Left ventricle myocardium inferior (tissue), 1 donor: ENCODE measurements around the gene ASCC2. TPM values are rescaled to one million over a fixed set of nuclear protein-coding genes. Genes with fewer than 3 reads are reported as not detected.

Experiments used
- DNase-seq: peaks from one replicate; pipeline ENCODE4 v3.0.0-alpha.2; 2020
- H3K27ac ChIP-seq: fragments of 200-600 bp; replicated peaks from 2 replicates; pipeline ENCODE4 v1.8.0; 2021
- H3K27me3 ChIP-seq: fragments of 200-600 bp; 2 replicates; pipeline ENCODE4 v1.8.0; 2021; ENCODE audit warnings: low read depth
- H3K36me3 ChIP-seq: fragments of 200-600 bp; 2 replicates; pipeline ENCODE4 v1.8.0; 2021
- H3K4me1 ChIP-seq: fragments of 200-600 bp; 2 replicates; pipeline ENCODE4 v1.8.0; 2021
- H3K4me3 ChIP-seq: fragments of 200-600 bp; 2 replicates; pipeline ENCODE4 v1.8.0; 2021; ENCODE audit warnings: mild to moderate bottlenecking, moderate library complexity
- H3K9me3 ChIP-seq: fragments of 200-600 bp; replicated peaks from 2 replicates; pipeline ENCODE4 v1.8.0; 2021
- CTCF ChIP-seq: fragments of 200-600 bp; IDR thresholded peaks from 2 replicates; pipeline ENCODE4 v1.8.0; 2021; ENCODE audit warnings: antibody characterized with exemption, mild to moderate bottlenecking, borderline replicate concordance
- intact Hi-C: fragments of 100-400 bp; cut with micrococcal nuclease; formaldehyde crosslinking; loops from one replicate; pipeline ENCODE4 v1.11.0; 2022
- total RNA-seq: library from RNA; stranded (reverse); fragmentation: NEBNext Ultra II Directional; extraction: Animal tissue kit (Norgen Biotek cat#: 25700); gene quantifications from one replicate; pipeline ENCODE4 v1.2.1, GENCODE V29; 2021
- donor health status: DM: no; HTN: yes; CAD: no; lungs with severe emphysema.

Gene ASCC2
- total RNA-seq, 1 donor from 2014 or later: 34.7 TPM

- TF ChIP-seq CTCF: no peak
- intact Hi-C loops: no loop called here
- Histone ChIP-seq H3K36me3 (peaks cover 75% of the 10 kb centered on the region), H3K4me3 (no peak overlapping the region), H3K27ac (no peak overlapping the region), H3K4me1 (peaks cover 50% of the 10 kb centered on the region), H3K27me3 (no peaks in the 10 kb centered on the region), H3K9me3 (no peaks in the 10 kb centered on the region)
- DNase-seq: no peak
These were observed 40.7 kb downstream of the ASCC2 start for GRCh38 chr22:29797351-29797750.

- intact Hi-C loops: no loop called here
- Histone ChIP-seq H3K4me1 (peaks cover 35% of the 10 kb centered on the region), H3K27me3 (no peaks in the 10 kb centered on the region), H3K27ac (no peak overlapping the region), H3K4me3 (no peak overlapping the region), H3K36me3 (peaks cover 75% of the 10 kb centered on the region), H3K9me3 (no peaks in the 10 kb centered on the region)
- DNase-seq: no peak
- TF ChIP-seq CTCF: no peak
These were observed 42.4 kb downstream of the ASCC2 start for GRCh38 chr22:29795663-29796062.

DNA sequence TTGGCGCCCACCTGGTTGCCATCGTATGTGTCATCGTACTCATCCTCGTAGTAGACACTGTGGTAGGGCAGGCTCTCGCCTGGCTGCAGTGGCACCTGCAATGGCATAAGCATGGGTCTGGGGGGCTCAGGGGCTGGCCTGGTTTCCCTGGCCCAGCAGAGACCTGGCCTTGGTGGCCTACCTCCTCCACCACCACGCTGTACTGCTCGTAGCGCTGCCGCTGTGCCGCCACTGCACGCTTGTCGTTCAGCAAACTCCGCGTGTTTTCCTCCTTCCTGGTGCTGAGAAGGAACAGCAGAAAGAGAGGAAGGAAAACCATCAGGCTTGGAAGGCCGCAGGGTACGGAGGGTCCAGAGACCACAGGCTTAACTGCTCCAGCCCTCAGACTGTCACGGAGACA lies 44.7 kb downstream of the ASCC2 start:
- DNase-seq: no peak
- intact Hi-C loops: no loop called here
- H3K4me1 ChIP-seq: peaks cover 12% of the 10 kb centered on the region
- H3K36me3 ChIP-seq: peaks cover 87% of the 10 kb centered on the region
- H3K9me3 ChIP-seq: no peaks in the 10 kb centered on the region
- H3K27ac ChIP-seq: no peak overlapping the region
- H3K4me3 ChIP-seq: no peak overlapping the region
- TF ChIP-seq CTCF: no peak
- no peaks in the 10 kb centered on the region for H3K27me3 ChIP-seq

DNA sequence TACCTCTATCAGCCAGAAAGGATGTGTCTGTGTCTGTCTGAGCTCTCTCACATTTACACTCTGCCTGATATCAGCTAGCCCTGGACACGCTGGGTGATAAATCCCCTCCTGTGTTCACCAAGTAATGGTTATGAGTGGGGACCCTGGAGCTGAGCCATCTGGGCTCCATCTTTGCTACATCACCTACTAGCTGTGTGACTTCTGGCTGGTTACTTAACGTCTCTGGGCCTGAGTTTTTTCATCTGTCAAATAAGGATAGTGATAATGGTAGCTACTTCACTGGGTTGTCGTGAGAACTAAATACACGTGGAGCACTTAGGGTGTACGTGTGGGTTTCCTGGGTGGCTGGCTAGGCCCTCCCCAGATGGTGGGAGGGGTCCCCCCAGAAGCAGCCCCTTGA lies 48.0 kb downstream of the ASCC2 start:
- H3K9me3 ChIP-seq: no peaks in the 10 kb centered on the region
- H3K36me3 ChIP-seq: peaks cover 81% of the 10 kb centered on the region
- no peak for TF ChIP-seq CTCF
- intact Hi-C loops: no loop called here
- DNase-seq: no peak
- no peak overlapping the region for H3K27ac ChIP-seq
- no peaks in the 10 kb centered on the region for H3K27me3 ChIP-seq
- peaks cover 3% of the 10 kb centered on the region for H3K4me1 ChIP-seq
- no peak overlapping the region for H3K4me3 ChIP-seq

DNA sequence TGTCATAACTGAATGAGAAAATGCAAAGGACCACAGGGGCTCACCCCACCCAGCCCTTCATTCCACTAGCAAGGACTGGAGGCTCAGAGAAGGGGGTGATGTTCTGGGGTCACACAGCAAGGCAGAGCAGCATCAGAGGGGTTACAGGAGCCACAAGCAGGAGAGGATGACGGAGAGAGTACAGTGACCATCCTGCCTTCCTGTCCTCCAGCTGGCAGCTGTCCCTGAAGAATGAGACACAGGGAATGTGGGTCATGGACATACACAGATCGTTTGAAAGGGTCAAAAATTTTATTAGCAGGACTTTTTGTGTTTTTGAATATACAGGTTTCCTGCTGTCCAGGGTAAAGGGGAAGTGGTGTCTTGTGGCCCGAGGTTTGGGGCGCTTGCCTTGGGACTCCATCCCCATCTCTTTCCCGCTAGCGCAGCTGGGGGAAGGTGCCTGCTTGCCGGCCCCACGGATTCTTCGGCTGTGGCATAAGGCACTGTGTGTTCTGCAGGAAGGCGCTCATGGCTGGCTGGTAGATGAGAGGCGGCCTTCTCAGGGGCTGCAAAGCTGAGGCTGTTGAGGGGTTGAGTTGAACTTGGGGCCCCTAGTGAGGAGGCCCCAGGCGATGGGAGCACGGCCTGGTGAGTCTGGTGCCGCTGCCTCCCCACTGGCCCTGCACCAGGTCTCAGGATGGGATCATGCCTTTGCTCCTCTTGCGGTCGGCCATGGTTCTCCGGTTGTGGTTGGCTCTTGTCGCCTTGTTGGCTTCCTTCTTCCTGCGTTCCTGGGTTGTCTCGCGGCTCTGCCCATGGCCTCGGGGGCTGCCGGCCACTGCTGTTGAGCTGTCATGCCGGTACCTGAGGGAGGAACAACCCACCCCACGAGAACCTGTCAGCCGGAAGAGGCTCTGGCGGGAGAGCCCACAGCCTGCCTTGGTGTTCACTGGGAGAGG lies 49.5 kb downstream of the ASCC2 start:
- H3K27ac ChIP-seq: no peak overlapping the region
- intact Hi-C loops: no loop called here
- no peak for TF ChIP-seq CTCF
- H3K36me3 ChIP-seq: peaks cover 69% of the 10 kb centered on the region
- no peak overlapping the region for H3K4me3 ChIP-seq
- no peak for DNase-seq
- peaks cover 11% of the 10 kb centered on the region for H3K4me1 ChIP-seq
- no peaks in the 10 kb centered on the region for H3K9me3 ChIP-seq
- H3K27me3 ChIP-seq: no peaks in the 10 kb centered on the region
